ENCODE results near the gene PDILT.

GRCh38 chr16:20391045-20391444, 13.5 kb downstream of the PDILT start:
- TF ChIP-seq POLR2AphosphoS5 (IDR thresholded peaks at IDR 0.05; ENCODE audit: borderline replicate concordance, low read depth, low read length) (no peak), EZH2 (IDR thresholded peaks at IDR 0.05) (no peak)

All from SK-N-MC (cell line).